Endodermal cell (in vitro differentiated cells): ENCODE measurements around the gene WNT8B. TPM values are rescaled to one million over a fixed set of nuclear protein-coding genes. Genes with fewer than 3 reads are reported as not detected.
A peak's percentile ranks its signal among the peaks of the same experiment; 100 is the strongest.

Experiments used
- DNase-seq: peaks from one replicate; pipeline ENCODE4 v3.0.0-alpha.2; 2017
- H3K27ac ChIP-seq: 2 replicates; pipeline ENCODE4 v1.5.1; 2013; ENCODE audit warnings: mild to moderate bottlenecking, low read depth, low read length, moderate library complexity
- H3K27me3 ChIP-seq: 2 replicates; pipeline ENCODE4 v1.6.1; 2013; ENCODE audit warnings: mild to moderate bottlenecking, low read length, moderate library complexity; ENCODE audit not compliant: insufficient read depth, control insufficient read depth, poor library complexity, severe bottlenecking
- H3K36me3 ChIP-seq: 2 replicates; pipeline ENCODE4 v1.7.0; 2013; ENCODE audit warnings: mild to moderate bottlenecking, low read length, moderate library complexity; ENCODE audit not compliant: control insufficient read depth, insufficient read depth
- H3K4me1 ChIP-seq: one replicate; pipeline ENCODE4 v1.7.0; 2013; ENCODE audit warnings: low read length; ENCODE audit not compliant: control insufficient read depth, insufficient read depth
- H3K4me3 ChIP-seq: 2 replicates; pipeline ENCODE4 v1.5.1; 2013; ENCODE audit warnings: mild to moderate bottlenecking, low read length, moderate library complexity
- H3K9ac ChIP-seq: 2 replicates; pipeline ENCODE4 v1.6.1; 2013; ENCODE audit warnings: mild to moderate bottlenecking, low read length, moderate library complexity; ENCODE audit not compliant: poor library complexity, severe bottlenecking; ENCODE audit errors: extremely low read depth
- H3K9me3 ChIP-seq: 2 replicates; pipeline ENCODE4 v1.6.1; 2013; ENCODE audit warnings: mild to moderate bottlenecking, low read length, moderate library complexity; ENCODE audit not compliant: control insufficient read depth
- H3K27ac Mint-ChIP-seq: 2 replicates; pipeline ENCODE4 v1.8.0; 2020; ENCODE audit warnings: mixed read lengths
- H3K27me3 Mint-ChIP-seq: 2 replicates; pipeline ENCODE4 v1.8.0; 2021; ENCODE audit warnings: mild to moderate bottlenecking, mixed read lengths; ENCODE audit not compliant: insufficient read depth
- H3K36me3 Mint-ChIP-seq: 2 replicates; pipeline ENCODE4 v1.8.0; 2020; ENCODE audit warnings: low read depth, mixed read lengths
- H3K4me1 Mint-ChIP-seq: 2 replicates; pipeline ENCODE4 v1.8.0; 2020; ENCODE audit warnings: mixed read lengths
- H3K4me3 Mint-ChIP-seq: 2 replicates; pipeline ENCODE4 v1.8.0; 2020; ENCODE audit warnings: mild to moderate bottlenecking, moderate library complexity, mixed read lengths
- H3K9me3 Mint-ChIP-seq: 2 replicates; pipeline ENCODE4 v1.8.0; 2020; ENCODE audit warnings: mild to moderate bottlenecking, mixed read lengths
- CTCF ChIP-seq: fragments of 200-600 bp; sonication (generic); conservative IDR thresholded peaks from 2 replicates; pipeline ENCODE4 v1.5.0; 2021; ENCODE audit warnings: antibody characterized with exemption, mild to moderate bottlenecking
- WGBS, 2 experiments: methylation state at CpG; one replicate each; pipeline versions ENCODE4 v1.1.5 to v1.1.7; 2013; ENCODE audit warnings: missing lambda C conversion rate in 2 of 2, mixed read lengths in 1 of 2; ENCODE audit not compliant: insufficient coverage in 1 of 2, insufficient read length in 1 of 2; 5-methylcytosine and 5-hydroxymethylcytosine counted together
- total RNA-seq, 2 donors: library from RNA; stranded (reverse); fragmentation: NEBNext Ultra II Directional in 1 of 2; extraction: Animal tissue kit (Norgen Biotek cat#: 25700) in 1 of 2; gene quantifications; 2 replicates in 1 of 2; 3 replicates in 1 of 2; pipeline ENCODE4 v1.2.1, GENCODE V29; 2021

Gene WNT8B
- total RNA-seq, 2 donors from 2014 or later: 0.13 TPM; not detected in 1

GRCh38 chr10:100522945-100523344 is 60.1 kb downstream of the WNT8B start:
- Histone ChIP-seq H3K9me3 (no peaks in the 10 kb centered on the region), H3K4me3 (no peak overlapping the region), H3K36me3 (peaks cover 53% of the 10 kb centered on the region), H3K9ac (no peak overlapping the region), H3K4me1 (peaks cover 4% of the 10 kb centered on the region), H3K27me3 (peaks cover 29% of the 10 kb centered on the region), H3K27ac (no peak overlapping the region)
- peaks cover 33% of the 10 kb centered on the region for H3K27me3 Mint-ChIP-seq
- H3K36me3 Mint-ChIP-seq: peaks cover 34% of the 10 kb centered on the region
- 92 to 95% methylated on average over 9 of the region's 9 CpGs for WGBS, 2 experiments
- H3K9me3 Mint-ChIP-seq: no peaks in the 10 kb centered on the region
- no peak for DNase-seq
- H3K4me3 Mint-ChIP-seq: no peak overlapping the region
- no peak for TF ChIP-seq CTCF
- no peak overlapping the region for H3K27ac Mint-ChIP-seq
- peaks cover 10% of the 10 kb centered on the region for H3K4me1 Mint-ChIP-seq

- H3K27ac Mint-ChIP-seq: no peak overlapping the region
- 95 to 100% methylated on average over 2 to 6 of the region's 6 CpGs for WGBS, 2 experiments
- H3K36me3 Mint-ChIP-seq: peaks cover 34% of the 10 kb centered on the region
- no peak overlapping the region for H3K9ac ChIP-seq
- H3K4me1 Mint-ChIP-seq: peaks cover 7% of the 10 kb centered on the region
- DNase-seq: no peak
- no peaks in the 10 kb centered on the region for H3K9me3 Mint-ChIP-seq
- no peak for TF ChIP-seq CTCF
- H3K27ac ChIP-seq: no peak overlapping the region
- H3K9me3 ChIP-seq: no peaks in the 10 kb centered on the region
- H3K4me3 ChIP-seq: no peak overlapping the region
- peaks cover 53% of the 10 kb centered on the region for H3K36me3 ChIP-seq
- peaks cover 4% of the 10 kb centered on the region for H3K4me1 ChIP-seq
- peaks cover 20% of the 10 kb centered on the region for H3K27me3 Mint-ChIP-seq
- no peak overlapping the region for H3K4me3 Mint-ChIP-seq
- H3K27me3 ChIP-seq: peaks cover 17% of the 10 kb centered on the region
Measured at GRCh38 chr10:100524206-100524605, 61.4 kb downstream of the WNT8B start.

- H3K9me3 Mint-ChIP-seq: no peaks in the 10 kb centered on the region
- Histone ChIP-seq H3K27ac (no peak overlapping the region), H3K9ac (no peak overlapping the region), H3K4me1 (peaks cover 4% of the 10 kb centered on the region), H3K4me3 (no peak overlapping the region), H3K27me3 (peaks cover 13% of the 10 kb centered on the region), H3K36me3 (peaks cover 53% of the 10 kb centered on the region), H3K9me3 (no peaks in the 10 kb centered on the region)
- 95 to 100% methylated on average over 1 to 2 of the region's 2 CpGs for WGBS, 2 experiments
- DNase-seq: no peak
- peaks cover 5% of the 10 kb centered on the region for H3K4me1 Mint-ChIP-seq
- peaks cover 18% of the 10 kb centered on the region for H3K27me3 Mint-ChIP-seq
- no peak overlapping the region for H3K27ac Mint-ChIP-seq
- H3K4me3 Mint-ChIP-seq: no peak overlapping the region
- H3K36me3 Mint-ChIP-seq: peaks cover 34% of the 10 kb centered on the region
- peak; percentile 54 for TF ChIP-seq CTCF
Measured at GRCh38 chr10:100524638-100525037, 61.8 kb downstream of the WNT8B start.
